ENCODE data around the gene OR10A3. TPM values are rescaled to one million over a fixed set of nuclear protein-coding genes. Genes with fewer than 3 reads are reported as not detected.

OR10A3 gene
- total RNA-seq, 1 experiment from 2014 or later, result not detected

DNA sequence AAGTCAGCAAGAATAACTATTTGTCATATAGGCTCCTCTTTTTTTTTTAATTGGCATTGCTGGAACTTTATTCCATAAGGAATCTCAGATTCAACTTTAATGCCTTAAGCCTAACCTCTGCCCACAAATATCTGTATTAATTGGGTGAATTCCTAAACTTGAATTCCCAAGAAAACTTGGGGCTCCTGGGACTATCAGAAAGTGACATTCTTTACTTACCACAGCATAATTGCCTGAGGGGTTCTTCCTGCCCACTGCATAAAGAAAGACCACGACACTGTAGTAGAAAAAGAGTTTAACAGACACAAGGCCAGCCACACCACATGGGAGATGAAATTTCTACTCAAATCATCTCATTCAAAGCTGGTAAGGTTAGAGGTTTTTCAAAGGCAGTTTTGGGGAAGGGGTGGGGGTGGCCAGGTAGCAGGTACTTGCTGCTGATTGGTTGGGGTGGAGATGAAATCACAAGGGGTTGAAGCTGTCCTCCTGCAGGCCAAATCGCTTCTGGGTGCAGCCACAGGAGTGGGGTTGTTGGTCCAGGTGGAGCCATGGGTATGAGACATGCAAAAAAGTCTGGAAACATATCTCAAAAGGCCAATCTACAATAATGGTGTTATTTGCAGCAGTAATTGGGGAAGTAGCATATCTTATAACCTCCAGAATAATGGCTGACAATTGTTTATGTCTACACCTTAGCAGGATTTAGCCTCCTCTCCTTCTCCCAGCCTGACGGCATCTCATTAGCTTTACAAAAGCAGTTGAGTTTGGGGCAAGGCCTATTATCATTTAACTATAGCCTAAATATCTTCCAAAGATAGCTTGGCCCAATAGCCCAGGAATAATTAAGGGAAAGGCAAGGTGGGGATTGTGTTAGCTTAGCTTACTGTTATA, 28.5 kb upstream of the OR10A3 start (continued):
- TF ChIP-seq NFYB (CRISPR knock-in tag; conservative IDR thresholded peaks at IDR 0.05; ENCODE audit: low read depth), result no peak
- TF ChIP-seq, protein P1, sequence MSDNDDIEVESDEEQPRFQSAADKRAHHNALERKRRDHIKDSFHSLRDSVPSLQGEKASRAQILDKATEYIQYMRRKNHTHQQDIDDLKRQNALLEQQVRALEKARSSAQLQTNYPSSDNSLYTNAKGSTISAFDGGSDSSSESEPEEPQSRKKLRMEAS (CRISPR knock-in tag; IDR thresholded peaks at IDR 0.05), result no peak
- no peak for TF ChIP-seq GRHL2 (CRISPR knock-in tag; IDR thresholded peaks at IDR 0.05; ENCODE audit: insufficient replicate concordance, severe bottlenecking)
- no peak for TF ChIP-seq KAT7 (CRISPR knock-in tag; IDR thresholded peaks at IDR 0.05; ENCODE audit: borderline replicate concordance)
- no peak for TF ChIP-seq ATF6 (CRISPR knock-in tag; IDR thresholded peaks at IDR 0.05)
- TF ChIP-seq FOXK1 (CRISPR knock-in tag; IDR thresholded peaks at IDR 0.05), result no peak
- no peak for TF ChIP-seq PREB (CRISPR knock-in tag; IDR thresholded peaks at IDR 0.05; ENCODE audit: borderline replicate concordance)
- no peak for TF ChIP-seq GTF2I (CRISPR knock-in tag; conservative IDR thresholded peaks at IDR 0.05)
- no peak for TF ChIP-seq ZNF263 (CRISPR knock-in tag; IDR thresholded peaks at IDR 0.05; ENCODE audit: low read depth)
- TF ChIP-seq, protein P2, sequence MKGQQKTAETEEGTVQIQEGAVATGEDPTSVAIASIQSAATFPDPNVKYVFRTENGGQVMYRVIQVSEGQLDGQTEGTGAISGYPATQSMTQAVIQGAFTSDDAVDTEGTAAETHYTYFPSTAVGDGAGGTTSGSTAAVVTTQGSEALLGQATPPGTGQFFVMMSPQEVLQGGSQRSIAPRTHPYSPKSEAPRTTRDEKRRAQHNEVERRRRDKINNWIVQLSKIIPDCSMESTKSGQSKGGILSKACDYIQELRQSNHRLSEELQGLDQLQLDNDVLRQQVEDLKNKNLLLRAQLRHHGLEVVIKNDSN (CRISPR knock-in tag; IDR thresholded peaks at IDR 0.05), result no peak
- no peak for TF ChIP-seq RELA (CRISPR knock-in tag; IDR thresholded peaks at IDR 0.05; ENCODE audit: borderline replicate concordance)
- TF ChIP-seq GABPB1 (CRISPR knock-in tag; IDR thresholded peaks at IDR 0.05), result no peak

DNA sequence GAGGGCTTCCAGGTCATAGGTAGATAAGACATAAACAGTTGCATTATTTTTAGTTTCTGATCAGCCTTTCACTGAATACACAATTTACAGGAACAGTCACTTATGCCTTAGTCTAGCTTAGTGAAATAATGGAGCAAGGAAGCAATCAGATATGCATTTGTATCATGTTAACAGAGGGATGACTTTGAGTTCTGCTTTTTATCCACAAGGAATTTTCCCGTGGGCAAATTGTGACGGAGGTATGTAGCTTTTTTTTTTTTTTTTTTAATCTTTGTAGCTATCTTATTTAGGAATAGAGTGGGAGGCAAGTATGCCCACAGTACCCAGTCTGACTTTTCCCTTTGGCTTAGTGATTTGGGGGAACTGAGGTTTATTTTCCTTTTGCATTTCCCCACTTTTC, 27.2 kb upstream of the OR10A3 start:
- Mint-ChIP-seq H3K4me3 (peak overlapping the region; percentile 46), H3K27me3 (ENCODE audit: low read depth) (no peaks in the 10 kb centered on the region; the same call in 1 of the 2 replicates), H3K27ac (no peak overlapping the region), H3K4me1 (peaks cover 46% of the 10 kb centered on the region), H3K36me3 (peaks cover 6% of the 10 kb centered on the region), H3K9me3 (peaks cover 12% of the 10 kb centered on the region)
- ChIA-PET POLR2A (interaction anchor here (0.7 kb wide), 2 partner anchors 18 to 32 kb away, joined by 3 to 4 read pairs; partner anchors contain the start of gene EIF3F), CTCF (interaction anchor here (0.6 to 1.9 kb wide), 3 partner anchors 18 to 62 kb away, joined by 3 to 10 read pairs (median 7); partner anchors contain the start of gene EIF3F)
- DNase-seq (ENCODE audit: low spot score) (no peak), ATAC-seq (no peak)
- TF ChIP-seq E2F4 (CRISPR knock-in tag; IDR thresholded peaks at IDR 0.05; ENCODE audit: borderline replicate concordance, low read depth), result no peak
- TF ChIP-seq, protein P3, sequence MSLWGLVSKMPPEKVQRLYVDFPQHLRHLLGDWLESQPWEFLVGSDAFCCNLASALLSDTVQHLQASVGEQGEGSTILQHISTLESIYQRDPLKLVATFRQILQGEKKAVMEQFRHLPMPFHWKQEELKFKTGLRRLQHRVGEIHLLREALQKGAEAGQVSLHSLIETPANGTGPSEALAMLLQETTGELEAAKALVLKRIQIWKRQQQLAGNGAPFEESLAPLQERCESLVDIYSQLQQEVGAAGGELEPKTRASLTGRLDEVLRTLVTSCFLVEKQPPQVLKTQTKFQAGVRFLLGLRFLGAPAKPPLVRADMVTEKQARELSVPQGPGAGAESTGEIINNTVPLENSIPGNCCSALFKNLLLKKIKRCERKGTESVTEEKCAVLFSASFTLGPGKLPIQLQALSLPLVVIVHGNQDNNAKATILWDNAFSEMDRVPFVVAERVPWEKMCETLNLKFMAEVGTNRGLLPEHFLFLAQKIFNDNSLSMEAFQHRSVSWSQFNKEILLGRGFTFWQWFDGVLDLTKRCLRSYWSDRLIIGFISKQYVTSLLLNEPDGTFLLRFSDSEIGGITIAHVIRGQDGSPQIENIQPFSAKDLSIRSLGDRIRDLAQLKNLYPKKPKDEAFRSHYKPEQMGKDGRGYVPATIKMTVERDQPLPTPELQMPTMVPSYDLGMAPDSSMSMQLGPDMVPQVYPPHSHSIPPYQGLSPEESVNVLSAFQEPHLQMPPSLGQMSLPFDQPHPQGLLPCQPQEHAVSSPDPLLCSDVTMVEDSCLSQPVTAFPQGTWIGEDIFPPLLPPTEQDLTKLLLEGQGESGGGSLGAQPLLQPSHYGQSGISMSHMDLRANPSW (CRISPR knock-in tag; conservative IDR thresholded peaks at IDR 0.05; ENCODE audit: low read depth), result no peak
- no peak for TF ChIP-seq SMAD3 (CRISPR knock-in tag; IDR thresholded peaks at IDR 0.05; ENCODE audit: borderline replicate concordance)
- no peak for TF ChIP-seq PRRX2 (CRISPR knock-in tag; IDR thresholded peaks at IDR 0.05)
- TF ChIP-seq PREB (CRISPR knock-in tag; IDR thresholded peaks at IDR 0.05; ENCODE audit: borderline replicate concordance), result no peak
- TF ChIP-seq NFATC4 (CRISPR knock-in tag; IDR thresholded peaks at IDR 0.05), result no peak
- TF ChIP-seq GABPB1 (CRISPR knock-in tag; IDR thresholded peaks at IDR 0.05), result no peak
- no peak for TF ChIP-seq NR2C2 (CRISPR knock-in tag; IDR thresholded peaks at IDR 0.05)
- TF ChIP-seq NR1H2 (CRISPR knock-in tag; IDR thresholded peaks at IDR 0.05), result no peak
- TF ChIP-seq, protein P4, sequence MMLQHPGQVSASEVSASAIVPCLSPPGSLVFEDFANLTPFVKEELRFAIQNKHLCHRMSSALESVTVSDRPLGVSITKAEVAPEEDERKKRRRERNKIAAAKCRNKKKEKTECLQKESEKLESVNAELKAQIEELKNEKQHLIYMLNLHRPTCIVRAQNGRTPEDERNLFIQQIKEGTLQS (CRISPR knock-in tag; conservative IDR thresholded peaks at IDR 0.05), result no peak
- no peak for TF ChIP-seq TEAD4 (CRISPR knock-in tag; IDR thresholded peaks at IDR 0.05)
- no peak for TF ChIP-seq RORB (CRISPR knock-in tag; IDR thresholded peaks at IDR 0.05)
- no peak for TF ChIP-seq SOX15 (CRISPR knock-in tag; IDR thresholded peaks at IDR 0.05)
- TF ChIP-seq, protein P5, sequence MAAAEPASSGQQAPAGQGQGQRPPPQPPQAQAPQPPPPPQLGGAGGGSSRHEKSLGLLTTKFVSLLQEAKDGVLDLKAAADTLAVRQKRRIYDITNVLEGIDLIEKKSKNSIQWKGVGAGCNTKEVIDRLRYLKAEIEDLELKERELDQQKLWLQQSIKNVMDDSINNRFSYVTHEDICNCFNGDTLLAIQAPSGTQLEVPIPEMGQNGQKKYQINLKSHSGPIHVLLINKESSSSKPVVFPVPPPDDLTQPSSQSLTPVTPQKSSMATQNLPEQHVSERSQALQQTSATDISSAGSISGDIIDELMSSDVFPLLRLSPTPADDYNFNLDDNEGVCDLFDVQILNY (CRISPR knock-in tag; IDR thresholded peaks at IDR 0.05), result no peak
- no peak for TF ChIP-seq ELF4 (CRISPR knock-in tag; IDR thresholded peaks at IDR 0.05; ENCODE audit: low read depth)

All from WTC11 (cell line).